Gastroesophageal sphincter (tissue), 3 donors: Measurements from ENCODE around the gene PLCB1.

Source experiments
- CTCF ChIP-seq, 4 experiments: fragments of 200-600 bp in 2 of 4; fragments of 450-650 bp in 2 of 4; sonication (generic) in 1 of 4; IDR thresholded peaks; one replicate each; pipeline ENCODE4 v1.5.1; 2017 to 2019; ENCODE audit warnings: antibody characterized with exemption in 4 of 4, mild to moderate bottlenecking in 2 of 4, moderate library complexity in 2 of 4
- EP300 ChIP-seq: sonication (generic); formaldehyde crosslinking; IDR thresholded peaks from one replicate; pipeline ENCODE4 v1.6.1; 2017; ENCODE audit warnings: antibody characterized with exemption, mild to moderate bottlenecking
- POLR2A ChIP-seq, 2 donors: fragments of 450-650 bp; IDR thresholded peaks; one replicate each; pipeline ENCODE4 v1.6.1; 2017; ENCODE audit warnings: antibody characterized with exemption in 2 of 2, mild to moderate bottlenecking in 2 of 2, moderate library complexity in 1 of 2
- POLR2AphosphoS5 ChIP-seq: sonication (generic); formaldehyde crosslinking; IDR thresholded peaks from one replicate; pipeline ENCODE4 v1.6.1; 2017; ENCODE audit warnings: antibody characterized with exemption

DNA sequence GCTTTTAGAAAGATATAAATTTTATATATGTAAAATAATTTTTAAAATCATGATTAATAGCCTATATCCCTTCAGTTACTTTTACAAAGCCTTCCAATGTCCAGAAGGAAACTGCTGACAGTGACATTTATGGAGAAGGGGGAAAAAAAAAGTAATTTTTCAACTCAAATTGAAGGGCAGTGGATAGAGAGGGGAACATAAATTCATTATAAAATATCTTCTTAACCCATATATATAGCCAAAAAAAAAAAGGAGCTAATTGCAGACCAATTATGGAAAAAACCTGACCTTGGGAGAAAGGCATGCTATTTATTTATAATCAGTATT lies 392.9 kb downstream of the PLCB1 start:
- TF ChIP-seq EP300 (no peak), POLR2A (IDR thresholded peaks at IDR 0.05) (no peak), CTCF (IDR thresholded peaks at IDR 0.05) (no peak), POLR2AphosphoS5 (no peak)
